M059J (cell line): Measurements from ENCODE around the gene ITSN1. TPM values are rescaled to one million over a fixed set of nuclear protein-coding genes. Genes with fewer than 3 reads are reported as not detected.
"Not testable (repeated sequence)": the region's sequence is repeated elsewhere in the genome, so short reads cannot be mapped to it uniquely, and the experiment has no call there.

Experiments used
- DNase-seq: peaks from one replicate; pipeline ENCODE4 v3.0.0-alpha.2; 2012; ENCODE audit warnings: low read depth
- total RNA-seq: library from RNA; depleted of rRNA; stranded (reverse); fragments of >200 nt; shearing (Covaris generic); gene quantifications from 2 replicates; pipeline ENCODE4 v1.2.3, GENCODE V29; 2014

Gene ITSN1
- total RNA-seq, 1 experiment from 2014 or later = 25.2 TPM

DNA sequence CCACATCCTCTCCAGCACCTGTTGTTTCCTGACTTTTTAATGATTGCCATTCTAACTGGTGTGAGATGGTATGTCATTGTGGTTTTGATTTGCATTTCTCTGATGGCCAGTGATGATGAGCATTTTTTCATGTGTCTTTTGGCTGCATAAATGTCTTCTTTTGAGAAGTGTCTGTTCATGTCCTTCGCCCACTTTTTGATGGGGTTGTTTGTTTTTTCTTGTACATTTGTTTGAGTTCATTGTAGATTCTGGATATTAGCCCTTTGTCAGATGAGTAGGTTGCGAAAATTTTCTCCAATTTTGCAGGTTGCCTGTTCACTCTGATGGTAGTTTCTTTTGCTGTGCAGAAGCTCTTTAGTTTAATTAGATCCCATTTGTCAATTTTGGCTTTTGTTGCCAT is 283.9 kb downstream of the ITSN1 start:
- DNase-seq = not testable (repeated sequence)

DNA sequence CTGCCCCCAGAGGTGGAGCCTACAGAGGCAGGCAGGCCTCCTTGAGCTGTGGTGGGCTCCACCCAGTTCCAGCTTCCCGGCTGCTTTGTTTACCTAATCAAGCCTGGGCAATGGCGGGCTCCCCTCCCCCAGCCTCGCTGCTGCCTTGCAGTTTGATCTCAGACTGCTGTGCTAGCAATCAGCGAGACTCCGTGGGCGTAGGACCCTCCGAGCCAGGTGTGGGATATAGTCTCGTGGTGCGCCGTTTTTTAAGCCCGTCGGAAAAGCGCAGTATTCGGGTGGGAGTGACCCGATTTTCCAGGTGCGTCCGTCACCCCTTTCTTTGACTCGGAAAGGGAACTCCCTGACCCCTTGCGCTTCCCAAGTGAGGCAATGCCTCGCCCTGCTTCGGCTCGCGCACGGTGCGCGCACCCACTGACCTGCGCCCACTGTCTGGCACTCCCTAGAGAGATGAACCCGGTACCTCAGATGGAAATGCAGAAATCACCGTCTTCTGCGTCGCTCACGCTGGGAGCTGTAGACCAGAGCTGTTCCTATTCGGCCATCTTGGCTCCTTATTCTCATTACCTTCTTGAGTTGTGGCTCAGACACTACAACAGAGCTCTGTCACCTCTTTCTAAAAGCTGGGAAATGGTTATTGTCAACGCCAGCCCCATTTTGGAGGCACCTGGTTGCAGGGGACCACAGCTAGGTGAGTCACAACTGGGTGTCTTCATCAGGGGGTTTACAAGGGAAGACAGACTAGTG is 288.9 kb downstream of the ITSN1 start:
- DNase-seq = not testable (repeated sequence)

DNA sequence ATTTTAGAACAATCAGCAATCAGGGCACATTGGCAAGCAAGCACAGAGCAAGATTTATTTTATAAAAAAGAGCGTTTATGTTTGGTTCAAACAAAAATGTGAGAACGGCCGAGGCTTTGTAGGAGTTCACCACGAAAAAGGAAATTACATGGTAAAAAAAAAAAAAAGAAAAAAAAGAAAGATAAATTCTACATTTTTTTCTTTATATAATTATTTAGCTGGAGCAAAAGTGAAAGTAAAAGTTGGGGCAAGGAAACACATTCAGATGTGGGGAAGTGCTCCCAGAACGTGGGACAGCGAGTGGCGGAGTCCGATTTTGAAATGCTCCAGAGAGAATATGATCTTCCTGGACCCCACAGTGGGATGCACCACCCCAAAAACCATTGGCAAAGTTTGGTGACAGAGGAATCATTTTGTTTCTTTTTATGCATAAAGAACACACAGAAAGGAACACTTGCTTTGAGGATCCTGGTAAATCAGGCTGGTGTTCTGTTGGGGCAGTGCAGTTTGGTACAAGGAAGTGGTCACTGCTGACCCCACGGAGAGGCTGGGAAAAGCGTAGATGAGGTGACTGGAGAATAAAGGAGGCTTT is 289.6 kb downstream of the ITSN1 start:
- DNase-seq = no peak

DNA sequence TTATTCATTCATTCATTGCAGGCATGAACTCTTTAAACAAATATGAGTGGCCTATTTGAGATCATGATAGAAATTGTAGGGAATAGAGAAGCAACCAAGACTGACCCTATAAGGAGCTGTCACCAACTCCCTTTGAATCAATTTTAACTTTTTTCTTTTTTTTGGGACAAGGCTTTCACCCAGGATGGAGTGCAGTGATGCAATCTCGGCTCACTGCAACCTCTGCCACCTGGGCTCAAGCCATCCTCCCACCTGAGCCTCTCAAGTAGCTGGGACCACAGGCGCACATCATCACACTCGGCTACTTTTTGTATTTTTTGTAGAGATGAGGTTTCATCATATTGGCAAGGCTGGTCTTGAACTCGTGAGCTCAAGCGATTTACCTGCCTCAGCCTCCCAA is 290.4 kb downstream of the ITSN1 start:
- no peak for DNase-seq

DNA sequence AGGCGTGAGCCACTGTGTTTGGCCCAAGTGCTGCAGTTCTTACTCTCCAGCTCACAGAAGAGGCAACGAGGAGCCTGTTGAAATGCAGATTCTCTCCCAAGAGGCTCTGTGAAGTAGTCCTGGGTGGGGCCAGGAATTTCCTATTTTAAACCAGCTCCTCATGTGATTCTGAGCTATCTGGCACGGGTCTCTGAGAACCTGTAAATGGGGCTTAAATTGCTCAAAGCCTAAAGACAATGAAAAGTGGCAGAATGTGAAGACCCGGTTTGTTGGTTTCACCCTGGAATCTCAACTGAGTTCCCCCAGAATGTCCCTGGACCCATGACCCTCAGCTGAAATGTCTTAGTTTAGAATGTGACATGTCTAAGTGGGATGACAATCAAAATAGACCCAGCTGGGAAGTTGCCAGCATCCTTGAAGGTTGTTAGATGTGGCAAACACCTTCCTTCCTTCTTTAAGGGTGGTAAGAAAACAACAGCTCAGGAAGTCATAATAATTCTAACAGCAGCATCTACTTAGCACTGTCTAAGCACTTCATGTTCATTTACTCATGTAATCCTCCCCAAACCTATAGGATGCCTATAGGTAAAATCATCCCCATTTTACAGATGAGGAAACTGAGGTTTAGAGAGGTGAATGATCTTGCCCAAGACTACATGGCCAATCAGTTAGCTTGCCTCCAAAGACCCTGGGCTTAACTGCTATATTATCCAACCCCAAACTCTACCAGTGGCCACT is 294.2 kb downstream of the ITSN1 start:
- no peak for DNase-seq

DNA sequence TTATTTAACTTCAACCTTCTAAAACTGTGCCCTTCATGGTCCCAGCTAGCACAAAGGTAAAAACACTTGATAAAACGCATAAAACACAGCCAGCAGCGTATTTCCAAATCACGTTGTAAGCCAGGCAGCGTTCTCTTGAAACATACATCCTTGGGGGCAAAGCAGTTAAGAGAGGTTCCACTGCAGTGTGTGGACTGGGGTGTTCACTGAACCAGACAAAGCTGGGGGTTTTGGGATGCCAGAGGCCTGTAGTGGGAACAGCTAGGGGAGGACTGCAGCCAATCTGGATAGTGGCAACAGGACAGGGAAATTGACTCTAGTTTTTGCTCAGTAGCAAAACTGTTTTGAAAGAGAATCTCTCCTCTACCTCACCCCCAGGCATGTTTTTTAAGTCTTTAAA is 294.8 kb downstream of the ITSN1 start:
- DNase-seq = no peak

GRCh38 chr21:33937931-33938339 is 295.6 kb downstream of the ITSN1 start:
- DNase-seq = no peak

- DNase-seq = no peak
Measured at GRCh38 chr21:33938381-33938780, 296.1 kb downstream of the ITSN1 start.

GRCh38 chr21:33939226-33939625 is 296.9 kb downstream of the ITSN1 start:
- no peak for DNase-seq

GRCh38 chr21:33940164-33940880 is 298.0 kb downstream of the ITSN1 start:
- no peak for DNase-seq

- no peak for DNase-seq
Measured at GRCh38 chr21:33940881-33941245, 298.6 kb downstream of the ITSN1 start.

DNA sequence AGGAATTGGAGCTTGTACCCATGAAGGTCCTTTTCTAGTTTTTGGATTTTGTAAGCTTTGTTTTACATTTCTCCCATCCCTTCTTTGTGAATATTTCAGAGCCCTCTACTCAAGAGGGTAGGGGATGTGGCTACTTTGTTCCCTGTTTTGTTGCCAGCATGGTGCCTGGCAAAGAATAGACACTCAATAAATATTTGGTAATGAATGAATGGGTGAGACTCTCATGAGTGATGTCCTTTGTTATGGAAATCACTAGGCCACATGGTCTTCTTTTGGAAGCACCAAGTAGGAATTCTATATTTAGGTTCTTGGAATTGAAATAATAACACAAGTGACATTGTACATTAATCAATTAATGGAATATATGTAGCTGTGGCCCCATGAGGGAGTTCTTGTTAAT is 300.1 kb downstream of the ITSN1 start:
- DNase-seq = no peak

- no peak for DNase-seq
Measured at GRCh38 chr21:33943293-33943692, 301.0 kb downstream of the ITSN1 start.

DNA sequence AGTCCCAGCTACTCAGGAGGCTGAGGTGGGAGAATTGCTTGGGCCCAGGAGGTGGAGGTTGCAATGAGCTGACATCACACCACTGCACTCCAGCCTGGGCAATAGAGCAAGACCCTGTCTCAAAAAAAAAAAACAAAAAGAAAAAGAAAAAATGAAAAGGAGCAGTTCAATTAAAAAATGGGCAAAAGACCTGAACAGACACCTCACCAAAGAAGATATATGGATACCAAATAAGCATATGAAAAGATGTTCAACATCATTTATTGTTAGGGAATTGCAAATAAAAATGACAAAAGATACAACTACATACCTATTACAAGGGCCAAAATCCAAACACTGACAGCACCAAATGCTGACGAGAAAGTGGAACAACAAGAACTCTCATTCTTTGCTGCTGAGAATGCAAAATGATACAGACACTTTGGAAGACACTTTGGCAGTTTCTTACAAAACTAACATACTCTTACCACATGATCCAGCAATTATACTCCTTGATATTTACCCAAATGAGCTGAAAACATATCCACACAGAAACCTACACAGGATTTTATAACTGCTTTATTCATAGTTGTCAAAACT is 302.0 kb downstream of the ITSN1 start:
- DNase-seq = no peak

DNA sequence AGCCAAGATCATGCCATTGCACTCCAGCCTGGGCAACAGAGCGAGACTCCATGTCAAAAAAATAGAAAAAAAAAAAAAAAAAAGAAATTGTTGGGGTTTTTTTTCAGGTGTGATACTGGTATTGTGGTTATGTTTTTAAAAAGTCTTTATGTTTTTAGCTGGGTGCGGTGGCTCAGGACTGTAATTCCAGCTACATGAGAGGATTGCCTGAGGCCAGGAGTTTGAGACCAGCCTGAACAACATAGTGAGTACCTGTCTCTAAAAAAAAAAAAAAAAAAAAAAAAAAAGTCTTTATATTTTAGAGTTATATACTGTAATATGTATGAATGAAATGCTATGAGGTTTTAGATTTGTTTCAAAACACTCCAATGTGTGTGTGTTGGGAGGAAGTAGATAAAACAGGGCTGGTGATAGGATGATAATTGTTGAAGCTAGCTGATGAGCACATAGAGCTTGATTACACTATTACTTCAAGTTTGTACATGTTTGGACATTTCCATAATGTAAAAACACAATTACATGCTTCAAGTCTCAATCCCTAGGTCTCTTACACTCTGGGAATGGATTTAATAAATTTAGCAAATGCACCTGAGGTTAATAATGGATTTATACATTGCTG is 303.5 kb downstream of the ITSN1 start:
- no peak for DNase-seq

DNA sequence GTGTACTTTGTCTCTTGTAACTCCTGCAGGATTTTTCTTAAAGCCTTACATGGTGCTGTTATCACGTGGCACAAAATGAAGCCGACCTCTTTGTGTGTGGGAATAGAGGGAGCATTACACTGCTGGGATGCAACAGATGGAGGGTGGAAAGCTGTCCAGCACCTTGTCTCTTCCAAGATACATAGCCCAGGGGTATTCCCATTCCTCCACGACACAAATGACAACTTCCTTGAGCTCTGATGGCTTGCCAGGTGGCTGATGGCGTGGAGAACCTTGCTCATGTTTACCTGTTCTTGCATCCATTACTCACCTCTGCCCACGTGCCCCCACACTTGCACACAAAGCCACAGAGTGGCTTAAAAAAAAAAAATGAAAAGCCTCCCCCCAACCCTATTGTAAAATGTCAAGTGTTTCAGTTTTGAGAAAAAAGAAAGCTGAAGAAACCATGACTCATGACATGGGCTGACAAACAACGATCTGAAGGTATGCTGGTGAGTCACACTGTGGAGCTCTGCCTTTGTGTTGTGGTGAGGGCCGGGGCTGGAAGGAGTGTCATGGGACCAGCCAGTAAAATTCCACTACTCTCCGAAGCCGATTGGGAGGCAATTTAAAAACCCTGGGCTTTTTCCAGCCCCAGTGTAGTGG is 305.3 kb downstream of the ITSN1 start:
- peak; percentile 100 for DNase-seq

DNA sequence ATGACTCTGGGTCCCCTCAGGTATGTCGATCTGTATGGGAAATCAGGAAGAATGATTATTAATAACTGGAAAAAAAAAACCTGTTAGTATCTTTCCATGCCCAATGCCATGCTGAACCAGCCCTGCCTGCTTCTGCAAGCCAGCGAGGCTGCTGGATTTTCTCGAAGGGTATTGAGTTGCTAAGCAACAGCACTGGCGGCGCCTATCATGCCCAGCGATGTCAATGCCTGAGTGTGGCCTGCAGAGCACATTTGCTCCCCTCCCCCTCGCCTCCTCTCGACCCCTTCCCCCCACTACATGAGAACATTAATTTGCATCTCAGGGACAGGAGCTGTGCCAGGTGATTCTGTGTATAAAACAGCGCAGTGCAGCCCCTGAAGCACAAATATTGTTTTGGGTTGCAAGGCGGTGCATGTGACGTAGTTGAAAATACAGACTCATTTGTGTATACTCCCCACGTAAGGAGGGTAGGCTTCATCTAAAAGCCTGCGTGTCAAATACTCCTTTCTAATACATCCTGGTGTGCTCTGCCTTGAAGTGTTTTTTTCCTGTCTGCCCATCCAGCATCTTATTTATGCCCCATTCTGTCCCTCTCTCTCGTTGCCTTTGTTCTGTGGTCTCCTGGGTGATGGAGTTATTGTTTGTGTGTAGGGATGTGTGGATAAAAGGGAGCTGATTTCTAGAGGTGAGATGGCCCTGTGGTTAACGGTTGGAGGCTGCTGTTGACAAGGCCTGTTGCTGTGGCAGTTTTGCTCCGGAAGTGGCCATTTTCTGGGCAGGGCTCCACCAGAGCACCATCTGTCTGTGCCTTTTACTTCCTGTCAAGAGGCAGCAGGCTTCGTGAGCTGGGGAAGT is 306.0 kb downstream of the ITSN1 start:
- peak; percentile 92 for DNase-seq

DNA sequence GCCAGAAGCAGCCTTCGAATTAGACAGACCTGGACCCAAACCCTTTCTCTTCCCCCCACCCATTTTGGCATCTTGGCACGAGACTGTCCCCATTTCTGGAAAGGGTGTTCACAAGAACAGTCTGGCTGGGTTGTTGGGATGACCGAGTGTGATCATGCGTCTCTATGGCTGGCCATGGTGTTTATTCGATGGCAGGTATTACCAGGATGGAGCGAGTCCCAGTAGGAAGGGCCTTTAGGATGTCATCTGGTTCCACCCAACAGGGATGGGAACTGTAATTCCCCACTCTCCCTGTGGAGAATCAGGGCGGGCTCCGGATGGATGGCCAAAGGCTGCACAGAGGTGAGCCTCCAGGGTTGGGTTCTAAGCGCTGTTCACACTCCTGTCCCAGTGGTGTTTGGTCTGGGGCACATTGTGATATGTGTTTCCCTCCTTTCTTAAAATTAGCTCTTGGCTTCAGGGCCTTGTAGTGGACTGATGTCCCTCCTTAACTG is 306.7 kb downstream of the ITSN1 start:
- no peak for DNase-seq
